Cortex of kidney (tissue), 1 donor: ENCODE data around the gene KCNA10.
"Not testable (repeated sequence)": the region's sequence is repeated elsewhere in the genome, so short reads cannot be mapped to it uniquely, and the experiment has no call there.

Experiments used
- DNase-seq: peaks from one replicate; lab custom pipeline; 2025; lab: John Stamatoyannopoulos, UW

Gene KCNA10

GRCh38 chr1:110533230-110533629, 14.3 kb upstream of the KCNA10 start:
- no peak for DNase-seq

GRCh38 chr1:110529011-110529410, 10.0 kb upstream of the KCNA10 start:
- no peak for DNase-seq

- DNase-seq = no peak
Measured at GRCh38 chr1:110526201-110526780, 7.3 kb upstream of the KCNA10 start.

- DNase-seq = no peak
Measured at GRCh38 chr1:110525249-110525595, 6.2 kb upstream of the KCNA10 start.

GRCh38 chr1:110524311-110525248, 5.6 kb upstream of the KCNA10 start:
- DNase-seq = no peak

GRCh38 chr1:110523011-110523410, 4.0 kb upstream of the KCNA10 start:
- DNase-seq = no peak

GRCh38 chr1:110522560-110522959, 3.6 kb upstream of the KCNA10 start:
- DNase-seq = no peak

- no peak for DNase-seq
Measured at GRCh38 chr1:110520827-110521226, 1.9 kb upstream of the KCNA10 start.

- DNase-seq = no peak
Measured at GRCh38 chr1:110515891-110516290, 3.1 kb downstream of the KCNA10 start.

GRCh38 chr1:110515041-110515440, 3.9 kb downstream of the KCNA10 start:
- no peak for DNase-seq

GRCh38 chr1:110513511-110513910, 5.5 kb downstream of the KCNA10 start:
- no peak for DNase-seq

- no peak for DNase-seq
Measured at GRCh38 chr1:110511436-110511835, 7.5 kb downstream of the KCNA10 start.

GRCh38 chr1:110510921-110511320, 8.1 kb downstream of the KCNA10 start:
- not testable (repeated sequence) for DNase-seq

GRCh38 chr1:110509655-110510054, 9.3 kb downstream of the KCNA10 start:
- no peak for DNase-seq

- no peak for DNase-seq
Measured at GRCh38 chr1:110508028-110508940, 10.7 kb downstream of the KCNA10 start.

- DNase-seq = no peak
Measured at GRCh38 chr1:110506541-110506940, 12.4 kb downstream of the KCNA10 start.

- DNase-seq = no peak
Measured at GRCh38 chr1:110505596-110505995, 13.4 kb downstream of the KCNA10 start.

GRCh38 chr1:110504226-110504625, 14.7 kb downstream of the KCNA10 start:
- no peak for DNase-seq

GRCh38 chr1:110503471-110503870, 15.5 kb downstream of the KCNA10 start:
- no peak for DNase-seq

GRCh38 chr1:110502402-110503151, 16.4 kb downstream of the KCNA10 start:
- DNase-seq = no peak

- DNase-seq = no peak
Measured at GRCh38 chr1:110501488-110502132, 17.4 kb downstream of the KCNA10 start.
